HEK293T (cell line): ENCODE data around the gene MAP3K14.
A peak's percentile ranks its signal among the peaks of the same experiment; 100 is the strongest.

ENCODE experiments used
- CTCF ChIA-PET: fragments of 350-600 bp; formaldehyde crosslinking; extraction: SDS; loops from one replicate; lab custom pipeline; 2021; ENCODE audit warnings: antibody characterized with exemption, inconsistent platforms; lab: Yijun Ruan, JAX
- POLR2A ChIA-PET: fragments of 350-600 bp; formaldehyde crosslinking; extraction: SDS; loops from one replicate; lab custom pipeline; 2020; ENCODE audit warnings: antibody characterized with exemption, inconsistent platforms; lab: Yijun Ruan, JAX
- DNase-seq: peaks from one replicate; pipeline ENCODE4 v3.0.0; 2012; ENCODE audit warnings: mixed read lengths; ENCODE audit errors: extremely low spot score
- ARNT ChIP-seq: fragments of 450-650 bp; IDR thresholded peaks from 2 replicates; pipeline ENCODE4 v1.6.1; 2017; ENCODE audit warnings: mild to moderate bottlenecking
- CTBP1 ChIP-seq: fragments of 450-650 bp; IDR thresholded peaks from 2 replicates; pipeline ENCODE4 v1.6.1; 2016; ENCODE audit warnings: borderline replicate concordance
- ELF4 ChIP-seq: fragments of 450-650 bp; IDR thresholded peaks from 2 replicates; pipeline ENCODE4 v1.6.1; 2017; ENCODE audit warnings: antibody characterized with exemption
- FOXA1 ChIP-seq: fragments of 450-650 bp; IDR thresholded peaks from 2 replicates; pipeline ENCODE4 v1.6.1; 2016; ENCODE audit warnings: mild to moderate bottlenecking
- FOXK2 ChIP-seq: fragments of 450-650 bp; IDR thresholded peaks from 2 replicates; pipeline ENCODE4 v1.6.1; 2016; ENCODE audit warnings: mild to moderate bottlenecking
- FOXM1 ChIP-seq: fragments of 450-650 bp; IDR thresholded peaks from 2 replicates; pipeline ENCODE4 v1.6.1; 2017; ENCODE audit warnings: mild to moderate bottlenecking, borderline replicate concordance
- HDGF ChIP-seq: fragments of 450-650 bp; IDR thresholded peaks from 2 replicates; pipeline ENCODE4 v1.6.1; 2017; ENCODE audit warnings: antibody characterized with exemption, borderline replicate concordance
- L3MBTL2 ChIP-seq: fragments of 450-650 bp; conservative IDR thresholded peaks from 2 replicates; pipeline ENCODE4 v1.6.1; 2016; ENCODE audit warnings: mild to moderate bottlenecking
- LEF1 ChIP-seq: fragments of 450-650 bp; IDR thresholded peaks from 2 replicates; pipeline ENCODE4 v1.6.1; 2017; ENCODE audit warnings: mild to moderate bottlenecking, borderline replicate concordance
- NFRKB ChIP-seq: fragments of 450-650 bp; IDR thresholded peaks from 2 replicates; pipeline ENCODE4 v1.6.1; 2016; ENCODE audit warnings: mild to moderate bottlenecking, moderate library complexity
- SP1 ChIP-seq: fragments of 450-650 bp; IDR thresholded peaks from 2 replicates; pipeline ENCODE4 v1.6.1; 2017
- SUZ12 ChIP-seq: fragments of 450-650 bp; IDR thresholded peaks from 2 replicates; pipeline ENCODE4 v1.6.1; 2016; ENCODE audit warnings: mild to moderate bottlenecking
- ZNF384 ChIP-seq: fragments of 450-650 bp; IDR thresholded peaks from 2 replicates; pipeline ENCODE4 v1.6.1; 2016
- TF ChIP-seq, protein P1 (sequence below): fragments of 450-650 bp; IDR thresholded peaks from 2 replicates; pipeline ENCODE4 v1.6.1; 2016

Gene MAP3K14

DNA sequence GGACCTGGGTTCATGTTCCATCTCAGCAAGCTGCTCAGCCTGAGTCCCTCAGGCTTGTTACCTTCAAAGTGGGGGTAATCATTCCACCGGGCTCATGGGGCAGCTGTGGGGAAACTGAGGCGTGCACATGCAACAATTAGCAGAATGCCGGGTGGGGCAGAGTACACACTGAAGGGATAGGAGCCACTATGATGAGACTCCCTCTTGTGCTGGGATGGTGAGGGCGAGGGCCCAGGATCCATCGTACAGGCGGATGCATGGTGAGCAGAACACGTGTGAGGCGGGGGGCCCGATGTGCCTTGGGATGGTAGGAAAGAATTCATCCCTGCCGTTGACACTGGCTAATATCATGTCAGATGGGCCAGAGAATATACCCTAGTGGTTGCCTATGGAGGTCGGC is 25.5 kb upstream of the MAP3K14 start:
- TF ChIP-seq ELF4: no peak
- TF ChIP-seq SP1: no peak
- TF ChIP-seq ZNF384: no peak
- TF ChIP-seq, protein P1, sequence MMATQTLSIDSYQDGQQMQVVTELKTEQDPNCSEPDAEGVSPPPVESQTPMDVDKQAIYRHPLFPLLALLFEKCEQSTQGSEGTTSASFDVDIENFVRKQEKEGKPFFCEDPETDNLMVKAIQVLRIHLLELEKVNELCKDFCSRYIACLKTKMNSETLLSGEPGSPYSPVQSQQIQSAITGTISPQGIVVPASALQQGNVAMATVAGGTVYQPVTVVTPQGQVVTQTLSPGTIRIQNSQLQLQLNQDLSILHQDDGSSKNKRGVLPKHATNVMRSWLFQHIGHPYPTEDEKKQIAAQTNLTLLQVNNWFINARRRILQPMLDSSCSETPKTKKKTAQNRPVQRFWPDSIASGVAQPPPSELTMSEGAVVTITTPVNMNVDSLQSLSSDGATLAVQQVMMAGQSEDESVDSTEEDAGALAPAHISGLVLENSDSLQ: no peak
- TF ChIP-seq NFRKB: no peak
- CTCF ChIA-PET: no interaction called here
- POLR2A ChIA-PET: interaction anchor here (0.9 to 1.7 kb wide), 3 partner anchors 9 to 26 kb away, joined by 3 to 5 read pairs (median 3); partner anchors contain the start of gene MAP3K14
- no peak for DNase-seq

DNA sequence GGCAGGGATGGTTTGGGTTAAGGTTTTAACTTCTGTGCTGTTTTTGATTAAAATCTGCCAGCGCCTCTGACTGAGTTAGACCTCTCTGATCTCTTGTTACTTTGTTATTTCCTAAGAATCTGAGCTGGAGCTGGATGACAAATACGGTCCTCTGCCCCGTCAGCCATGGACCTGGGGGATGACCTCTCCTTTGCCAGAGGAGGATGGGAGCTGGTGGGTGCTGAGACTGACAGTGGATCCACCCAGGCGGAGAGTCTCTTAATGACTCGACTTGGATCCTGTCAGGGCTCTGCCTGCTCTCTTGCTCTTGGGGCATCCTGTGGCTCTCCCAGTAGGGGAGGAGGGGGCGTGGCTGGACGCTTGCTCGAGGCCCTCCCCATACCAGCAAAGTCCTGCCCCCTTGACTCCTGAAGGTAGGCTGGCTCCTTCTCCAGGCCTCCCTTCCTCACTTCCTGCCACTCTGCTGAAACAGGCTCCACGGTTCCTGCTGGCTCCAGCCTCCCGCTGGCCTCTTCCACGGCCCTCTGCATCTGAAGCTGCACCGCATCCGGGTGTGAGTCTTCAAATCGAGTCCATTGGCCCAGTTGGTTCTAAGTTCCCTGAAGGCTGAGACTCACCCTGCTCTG is 24.8 kb upstream of the MAP3K14 start:
- ChIA-PET CTCF (interaction anchor here (0.6 kb wide), 1 partner anchor 193 kb away, joined by 3 read pairs; no protein-coding TSS in a partner anchor), POLR2A (interaction anchor here (0.9 to 1.7 kb wide), 3 partner anchors 8 to 26 kb away, joined by 3 to 5 read pairs (median 3); partner anchors contain the start of gene MAP3K14)
- DNase-seq: peak; percentile 73

DNA sequence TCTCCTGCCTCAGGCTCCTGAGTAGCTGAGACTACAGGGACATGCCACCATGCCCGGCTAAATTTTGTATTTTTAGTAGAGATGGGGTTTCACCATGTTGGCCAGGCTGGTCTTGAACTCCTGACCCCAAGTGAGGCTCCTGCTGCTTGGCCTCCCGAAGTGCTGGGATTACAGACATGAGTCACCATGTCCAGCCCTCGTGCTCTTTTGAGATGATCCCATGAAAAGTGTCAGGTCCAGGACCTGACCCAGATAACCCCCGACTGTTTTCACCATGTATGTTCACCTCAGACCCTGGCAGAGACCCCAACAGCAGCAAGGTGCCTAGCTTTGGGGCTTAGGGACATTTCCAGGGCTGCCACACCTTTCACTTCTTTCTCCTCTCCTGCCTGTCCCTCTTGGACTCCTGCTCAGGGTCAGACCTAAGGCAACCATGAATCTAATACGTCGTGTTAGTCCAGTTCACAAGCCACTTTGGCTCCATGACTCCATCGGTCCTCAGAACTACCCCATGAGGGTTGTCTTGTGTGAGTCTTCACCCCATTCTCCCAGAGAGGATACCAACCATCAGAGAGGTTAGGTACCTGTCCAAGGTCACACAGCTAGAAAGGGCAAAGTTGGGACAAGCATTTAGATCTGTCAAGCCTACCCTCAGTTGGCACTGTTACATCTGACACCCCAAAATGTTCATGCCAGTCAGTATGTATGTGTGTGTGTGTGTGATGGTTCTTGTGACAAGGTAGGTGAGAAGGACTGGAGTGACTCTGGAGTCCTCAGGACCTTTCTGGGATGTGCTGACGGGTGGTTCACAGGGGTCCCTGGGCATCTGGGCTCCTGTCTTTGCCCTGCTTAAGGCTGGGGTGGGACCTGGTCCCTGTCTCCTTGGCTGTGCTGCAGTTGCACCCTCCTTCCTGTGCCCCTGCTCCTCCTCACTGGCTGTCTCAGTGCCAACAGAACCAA is 23.1 kb upstream of the MAP3K14 start:
- CTCF ChIA-PET: no interaction called here
- POLR2A ChIA-PET: no interaction called here
- DNase-seq: peak; percentile 4
- no peak for TF ChIP-seq ZNF384
- no peak for TF ChIP-seq L3MBTL2
- no peak for TF ChIP-seq LEF1
- no peak for TF ChIP-seq FOXK2

More for the DNA sequence above, 24.8 kb upstream of the MAP3K14 start:
- TF ChIP-seq FOXK2: no peak
- TF ChIP-seq, protein P1: peak; percentile 12; the same call in 1 of the 2 replicates
- TF ChIP-seq NFRKB: no peak
- TF ChIP-seq ARNT: no peak
- TF ChIP-seq HDGF: peak; percentile 54; the same call in 1 of the 2 replicates
- TF ChIP-seq ZNF384: no peak
- TF ChIP-seq SUZ12: no peak
- no peak for TF ChIP-seq SP1
- TF ChIP-seq FOXM1: no peak

DNA sequence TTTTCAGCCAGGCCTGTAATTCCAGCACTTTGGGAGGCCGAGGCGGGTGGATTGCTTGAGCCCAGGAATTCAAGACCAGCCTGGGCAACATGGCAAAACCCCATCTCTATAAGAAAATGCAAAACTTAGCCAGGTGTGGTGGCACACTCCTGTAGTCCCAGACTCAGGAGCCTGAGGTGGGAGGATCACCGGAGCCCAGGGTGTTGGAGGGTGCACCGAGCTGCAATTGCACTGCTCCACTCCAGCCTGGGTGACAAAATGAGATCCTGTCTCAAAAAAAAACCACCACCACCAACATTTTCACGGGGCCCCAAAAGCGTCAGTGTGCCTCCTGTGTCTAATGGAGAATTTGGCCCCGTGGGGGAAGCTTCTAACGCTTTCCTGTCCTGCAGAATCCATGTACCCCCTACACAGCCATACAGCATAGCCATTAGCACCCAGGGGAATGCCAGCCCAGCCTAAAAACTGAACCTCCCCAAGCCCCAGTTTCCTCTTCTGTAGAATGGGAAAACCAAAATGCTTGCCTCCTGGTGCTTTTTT is 22.2 kb upstream of the MAP3K14 start:
- no peak for TF ChIP-seq FOXM1
- no peak for TF ChIP-seq NFRKB
- TF ChIP-seq, protein P1: no peak
- no peak for TF ChIP-seq SUZ12
- CTCF ChIA-PET: no interaction called here
- DNase-seq: no peak
- POLR2A ChIA-PET: interaction anchor here (1.0 to 1.2 kb wide), 2 partner anchors 15 to 25 kb away, joined by 3 read pairs; no protein-coding TSS in a partner anchor

DNA sequence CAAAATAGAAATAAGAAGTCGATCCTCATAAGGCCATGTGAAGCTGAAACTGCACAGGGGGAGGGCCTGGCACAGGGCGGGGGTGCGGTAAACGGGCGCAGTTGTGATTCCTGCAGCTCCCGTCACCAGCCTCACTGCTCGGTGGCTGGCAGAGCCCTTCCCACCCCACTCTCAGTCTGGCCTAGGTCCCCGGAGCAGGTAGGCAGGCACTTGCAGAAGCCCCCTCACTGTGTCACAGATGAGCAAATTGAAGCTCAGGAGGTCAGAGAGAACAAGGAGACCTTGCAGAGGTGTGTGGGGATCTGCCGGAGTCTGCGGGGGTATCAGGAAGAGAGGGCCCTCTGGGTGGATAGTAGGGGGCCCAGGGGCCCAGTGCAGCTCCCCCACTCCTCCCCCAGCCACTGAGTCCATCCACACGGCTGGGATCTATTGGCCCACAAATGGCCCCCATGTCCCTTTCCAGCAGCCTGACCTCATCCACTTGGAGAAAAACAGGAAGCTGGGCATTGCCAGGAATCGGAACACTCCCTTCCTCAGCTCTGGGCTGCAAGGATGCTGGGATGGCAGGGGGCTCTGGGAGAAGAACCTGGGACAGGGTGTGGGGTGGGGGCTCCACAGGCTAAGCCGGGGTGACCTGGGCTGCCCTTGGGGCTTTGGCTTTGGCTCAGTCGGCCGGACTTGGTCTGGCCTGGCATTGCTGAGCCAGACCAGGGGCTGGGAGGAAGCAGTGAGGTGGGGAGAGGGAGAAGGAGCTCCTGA is 21.4 kb upstream of the MAP3K14 start:
- ChIA-PET CTCF (interaction anchor here (1.2 kb wide), 1 partner anchor 61 kb away, joined by 5 read pairs; no protein-coding TSS in a partner anchor), POLR2A (interaction anchor here (1.0 to 1.2 kb wide), 2 partner anchors 14 to 26 kb away, joined by 3 read pairs; no protein-coding TSS in a partner anchor)
- DNase-seq: peak; percentile 1
- TF ChIP-seq SP1: no peak
- TF ChIP-seq L3MBTL2: no peak
- no peak for TF ChIP-seq FOXK2
- TF ChIP-seq FOXA1: no peak
- no peak for TF ChIP-seq NFRKB
- TF ChIP-seq CTBP1: no peak
- TF ChIP-seq ELF4: no peak
- TF ChIP-seq ZNF384: no peak
- no peak for TF ChIP-seq LEF1
